Stomach (tissue), 4 donors: ENCODE measurements around the gene TUBA4B.

Experiments used
- CTCF ChIP-seq, 7 experiments: fragments of 450-650 bp in 4 of 7; fragments of 200-600 bp in 3 of 7; sonication (generic) in 3 of 7; IDR thresholded peaks; one replicate each; pipeline ENCODE4 v1.5.1; 2016 to 2019; ENCODE audit warnings: antibody characterized with exemption in 7 of 7, control low read depth in 2 of 7, mild to moderate bottlenecking in 1 of 7
- EP300 ChIP-seq: sonication (generic); formaldehyde crosslinking; IDR thresholded peaks from one replicate; pipeline ENCODE4 v1.6.1; 2017; ENCODE audit warnings: antibody characterized with exemption
- POLR2A ChIP-seq, 4 donors: fragments of 450-650 bp; IDR thresholded peaks; one replicate each; pipeline ENCODE4 v1.6.1; 2016; ENCODE audit warnings: antibody characterized with exemption in 4 of 4, control low read depth in 2 of 4, mild to moderate bottlenecking in 1 of 4, moderate library complexity in 1 of 4
- POLR2AphosphoS5 ChIP-seq, 3 donors: sonication (generic); formaldehyde crosslinking; IDR thresholded peaks; one replicate each; pipeline ENCODE4 v1.6.1; 2016; ENCODE audit warnings: antibody characterized with exemption in 3 of 3

- TF ChIP-seq POLR2A (IDR thresholded peaks at IDR 0.05) (no peak), POLR2AphosphoS5 (IDR thresholded peaks at IDR 0.05) (no peak), CTCF (IDR thresholded peaks at IDR 0.05) (no peak), EP300 (no peak)
Observed at GRCh38 chr2:219223831-219224610, 29.0 kb upstream of the TUBA4B start.
